AG09319 (cell line): ENCODE measurements around the gene PCDH9.

ENCODE experiments used
- DNase-seq: peaks from one replicate; pipeline ENCODE4 v3.0.0-alpha.2; 2010; ENCODE audit warnings: low read depth; ENCODE audit errors: extremely low read depth
- CTCF ChIP-seq: IDR thresholded peaks from 2 replicates; pipeline ENCODE4 v1.5.1; 2011; ENCODE audit warnings: low read depth, mild to moderate bottlenecking, inconsistent platforms, low read length, moderate library complexity

Gene PCDH9

DNA sequence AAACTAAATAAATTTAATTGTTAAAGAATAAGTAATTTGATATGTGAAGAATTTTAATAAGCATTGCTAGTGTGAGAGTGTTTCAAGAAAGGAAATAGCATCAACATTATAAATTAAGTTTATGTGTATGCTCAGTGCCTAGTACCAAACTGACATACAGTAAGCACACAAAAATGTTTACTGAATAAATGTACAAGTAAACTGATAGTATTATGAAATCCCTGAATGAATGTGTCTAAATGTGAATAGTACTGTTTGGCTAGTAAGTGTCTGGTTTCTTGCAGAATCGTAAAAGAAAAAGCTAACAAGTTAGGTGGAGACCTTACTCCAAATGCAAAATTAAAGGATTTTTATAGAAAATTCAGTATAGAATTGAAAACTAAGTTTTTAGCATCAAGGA lies 233.6 kb downstream of the PCDH9 start:
- no peak for DNase-seq
- no peak for TF ChIP-seq CTCF

DNA sequence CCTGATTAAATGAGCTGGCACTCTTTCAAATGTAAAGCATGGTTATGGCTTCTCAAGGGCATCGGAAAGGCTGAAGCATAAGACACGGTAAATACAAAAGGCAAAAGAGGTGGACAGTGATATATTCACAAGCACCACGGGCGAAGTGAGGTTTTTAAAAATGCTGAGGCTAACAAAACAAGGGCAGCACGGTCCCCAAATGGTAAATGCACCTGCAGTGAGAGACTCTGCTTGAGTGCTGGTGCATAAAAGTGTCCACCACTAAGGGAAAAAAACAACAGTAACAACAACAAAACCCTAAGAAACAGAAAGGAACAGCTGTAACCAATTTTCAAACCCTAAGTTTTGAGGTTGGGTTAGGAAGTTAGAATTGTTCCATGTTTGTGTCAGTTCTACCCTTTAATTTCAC lies 234.9 kb downstream of the PCDH9 start:
- DNase-seq, result no peak
- TF ChIP-seq CTCF, result no peak

GRCh38 chr13:66994517-66995202 lies 235.5 kb downstream of the PCDH9 start:
- TF ChIP-seq CTCF, result no peak

DNA sequence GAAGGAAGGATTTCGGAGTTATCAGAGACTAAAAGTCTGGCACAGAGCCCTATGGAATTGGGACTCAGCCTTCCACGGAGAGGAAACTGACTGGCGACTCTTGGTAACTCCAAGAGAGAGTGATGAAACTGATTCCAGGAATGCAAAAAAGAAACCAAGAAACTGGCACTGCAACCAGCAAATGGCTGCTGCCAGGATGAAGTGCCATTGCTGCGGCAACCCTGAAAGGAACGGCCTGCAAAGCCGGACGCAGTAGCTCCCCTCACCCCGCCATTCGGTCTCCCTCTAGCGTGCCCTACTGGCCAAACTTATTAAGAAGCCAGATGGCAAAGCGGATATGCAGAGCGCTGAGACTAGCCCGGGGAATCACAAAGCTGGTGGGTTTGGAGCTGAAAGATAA lies 236.0 kb downstream of the PCDH9 start:
- TF ChIP-seq CTCF, result peak; percentile 35
- DNase-seq, result no peak

More at GRCh38 chr13:66994517-66995202, 235.5 kb downstream of the PCDH9 start:
- DNase-seq, result no peak

DNA sequence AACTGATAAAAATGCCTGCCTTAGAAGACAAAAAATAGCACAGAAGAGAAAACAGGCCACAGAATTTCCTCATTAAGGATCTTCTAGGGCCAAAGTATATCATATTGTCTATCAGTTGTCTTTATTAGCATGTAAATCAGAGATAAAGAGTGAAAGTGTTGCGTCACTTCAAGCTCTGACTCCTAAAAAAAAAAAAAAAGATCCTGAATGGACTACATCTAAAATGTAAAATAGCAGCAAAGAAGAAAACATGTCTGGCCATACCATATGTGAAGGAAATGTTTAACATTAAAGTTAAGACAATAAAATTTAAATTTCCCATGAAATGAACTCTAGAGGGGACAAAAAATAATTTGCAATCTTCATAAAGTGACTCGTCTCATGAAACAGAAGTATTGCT lies 237.4 kb downstream of the PCDH9 start:
- no peak for DNase-seq

DNA sequence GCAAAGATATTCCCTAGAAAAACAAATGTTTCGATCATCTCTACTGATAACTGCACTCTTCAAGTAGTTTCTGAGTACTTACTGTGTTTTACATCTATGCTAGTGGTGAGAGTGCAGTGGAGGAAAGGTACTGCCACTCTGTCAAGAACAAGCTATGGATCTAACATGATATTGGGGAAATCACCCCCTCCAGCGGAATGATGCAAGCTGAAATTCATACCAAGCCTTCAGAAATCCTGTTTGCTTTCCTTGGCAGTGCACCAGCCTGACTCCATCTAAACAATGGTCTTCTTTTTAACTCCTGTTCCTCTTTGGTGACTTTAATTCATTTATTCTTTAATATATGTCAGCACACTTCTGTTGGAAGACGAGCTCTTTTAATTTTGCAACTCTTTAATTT lies 238.0 kb downstream of the PCDH9 start:
- TF ChIP-seq CTCF, result no peak
- DNase-seq, result no peak

More for the DNA sequence above, 237.4 kb downstream of the PCDH9 start:
- no peak for TF ChIP-seq CTCF

- DNase-seq, result no peak
- no peak for TF ChIP-seq CTCF
These were observed 245.9 kb downstream of the PCDH9 start for GRCh38 chr13:66984241-66984640.
